ENCODE data around the gene ADIPOR2.

DNA sequence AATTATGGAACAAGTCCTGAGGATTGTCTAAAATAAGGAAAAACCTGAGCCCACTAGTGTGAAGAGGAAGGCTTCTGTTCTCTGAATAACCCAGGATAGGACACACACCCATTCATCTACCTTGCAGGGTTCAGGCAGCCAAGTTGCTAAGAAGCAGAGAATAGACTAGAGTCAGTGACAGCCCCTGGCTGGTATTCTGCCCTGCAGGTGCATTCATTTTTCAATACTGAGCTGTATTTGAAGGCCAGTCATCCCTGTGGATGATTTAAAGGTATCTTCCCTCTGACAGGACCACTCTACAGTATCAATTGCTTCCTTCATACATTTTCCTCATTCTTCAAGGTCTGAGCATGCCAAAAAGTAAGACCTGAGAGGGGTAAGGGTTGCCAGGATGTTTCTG lies 38.9 kb upstream of the ADIPOR2 start:
- TF ChIP-seq, protein P1, sequence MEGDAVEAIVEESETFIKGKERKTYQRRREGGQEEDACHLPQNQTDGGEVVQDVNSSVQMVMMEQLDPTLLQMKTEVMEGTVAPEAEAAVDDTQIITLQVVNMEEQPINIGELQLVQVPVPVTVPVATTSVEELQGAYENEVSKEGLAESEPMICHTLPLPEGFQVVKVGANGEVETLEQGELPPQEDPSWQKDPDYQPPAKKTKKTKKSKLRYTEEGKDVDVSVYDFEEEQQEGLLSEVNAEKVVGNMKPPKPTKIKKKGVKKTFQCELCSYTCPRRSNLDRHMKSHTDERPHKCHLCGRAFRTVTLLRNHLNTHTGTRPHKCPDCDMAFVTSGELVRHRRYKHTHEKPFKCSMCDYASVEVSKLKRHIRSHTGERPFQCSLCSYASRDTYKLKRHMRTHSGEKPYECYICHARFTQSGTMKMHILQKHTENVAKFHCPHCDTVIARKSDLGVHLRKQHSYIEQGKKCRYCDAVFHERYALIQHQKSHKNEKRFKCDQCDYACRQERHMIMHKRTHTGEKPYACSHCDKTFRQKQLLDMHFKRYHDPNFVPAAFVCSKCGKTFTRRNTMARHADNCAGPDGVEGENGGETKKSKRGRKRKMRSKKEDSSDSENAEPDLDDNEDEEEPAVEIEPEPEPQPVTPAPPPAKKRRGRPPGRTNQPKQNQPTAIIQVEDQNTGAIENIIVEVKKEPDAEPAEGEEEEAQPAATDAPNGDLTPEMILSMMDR (IDR thresholded peaks at IDR 0.05): no peak
- no peak for TF ChIP-seq POLR2A (IDR thresholded peaks at IDR 0.05; ENCODE audit: low read depth)
- TF ChIP-seq POLR2AphosphoS5 (IDR thresholded peaks at IDR 0.05): no peak

All from esophagus muscularis mucosa (tissue), 3 donors.